ENCODE measurements around the gene NASP. TPM values are rescaled to one million over a fixed set of nuclear protein-coding genes. Genes with fewer than 3 reads are reported as not detected.

The NASP gene
- total and polyA plus RNA-seq, 2 of the 13 experiments (the other 11 are each of a cell fraction or from before 2014, with no cell fraction given), result 132 to 256 TPM

- peak; percentile 91 for TF ChIP-seq THAP9 (CRISPR knock-in tag; IDR thresholded peaks at IDR 0.05; ENCODE audit: borderline replicate concordance)
- TF ChIP-seq ZEB1 (IDR thresholded peaks at IDR 0.05; ENCODE audit: insufficient replicate concordance, low read depth), result no peak
- no peak for TF ChIP-seq SKI (IDR thresholded peaks at IDR 0.05; ENCODE audit: partially characterized antibody)
- 0 out of 2 replicates have a peak, but pooled peaks have one; percentile 11 for TF ChIP-seq ZNF83 (CRISPR knock-in tag; IDR thresholded peaks at IDR 0.05; ENCODE audit: borderline replicate concordance)
- no peak for TF ChIP-seq MATR3 (CRISPR knock-in tag; IDR thresholded peaks at IDR 0.05)
- no peak for TF ChIP-seq EEA1 (CRISPR knock-in tag; IDR thresholded peaks at IDR 0.05; ENCODE audit: borderline replicate concordance)
- no peak for TF ChIP-seq ARNT (IDR thresholded peaks at IDR 0.05)
- no peak for TF ChIP-seq ARNTL (CRISPR knock-in tag; IDR thresholded peaks at IDR 0.05)
- TF ChIP-seq ZBTB20 (CRISPR knock-in tag; IDR thresholded peaks at IDR 0.05; ENCODE audit: borderline replicate concordance, low read depth), result no peak
- TF ChIP-seq XBP1 (CRISPR knock-in tag; IDR thresholded peaks at IDR 0.05), result no peak
- no peak for TF ChIP-seq SOX6 (IDR thresholded peaks at IDR 0.05)
- TF ChIP-seq SOX6 (CRISPR knock-in tag; IDR thresholded peaks at IDR 0.05), result peak; percentile 46; the same call in 1 of the 2 replicates
- TF ChIP-seq GTF2F1 (IDR thresholded peaks at IDR 0.05; ENCODE audit: low read length), result no peak
- TF ChIP-seq ATF5 (CRISPR knock-in tag; IDR thresholded peaks at IDR 0.05; ENCODE audit: low read depth), result no peak
- TF ChIP-seq CREB3 (CRISPR knock-in tag; IDR thresholded peaks at IDR 0.05), result no peak
- peak; percentile 46; the same call in 1 of the 2 replicates for TF ChIP-seq SALL2 (CRISPR knock-in tag; IDR thresholded peaks at IDR 0.05)
- peak; percentile 40; the same call in 1 of the 2 replicates for TF ChIP-seq HDAC2 (CRISPR knock-in tag; IDR thresholded peaks at IDR 0.05)
- no peak for TF ChIP-seq ZNF143 (CRISPR knock-in tag; IDR thresholded peaks at IDR 0.05)
- TF ChIP-seq ZNF547 (CRISPR knock-in tag; IDR thresholded peaks at IDR 0.05), result no peak
- TF ChIP-seq CBX2 (IDR thresholded peaks at IDR 0.05; ENCODE audit: low read depth, low read length), result no peak
- TF ChIP-seq CBX2 (CRISPR knock-in tag; IDR thresholded peaks at IDR 0.05; ENCODE audit: low read depth), result no peak
- no peak for TF ChIP-seq SP140L (CRISPR knock-in tag; IDR thresholded peaks at IDR 0.05; ENCODE audit: borderline replicate concordance)
- TF ChIP-seq, protein P1, sequence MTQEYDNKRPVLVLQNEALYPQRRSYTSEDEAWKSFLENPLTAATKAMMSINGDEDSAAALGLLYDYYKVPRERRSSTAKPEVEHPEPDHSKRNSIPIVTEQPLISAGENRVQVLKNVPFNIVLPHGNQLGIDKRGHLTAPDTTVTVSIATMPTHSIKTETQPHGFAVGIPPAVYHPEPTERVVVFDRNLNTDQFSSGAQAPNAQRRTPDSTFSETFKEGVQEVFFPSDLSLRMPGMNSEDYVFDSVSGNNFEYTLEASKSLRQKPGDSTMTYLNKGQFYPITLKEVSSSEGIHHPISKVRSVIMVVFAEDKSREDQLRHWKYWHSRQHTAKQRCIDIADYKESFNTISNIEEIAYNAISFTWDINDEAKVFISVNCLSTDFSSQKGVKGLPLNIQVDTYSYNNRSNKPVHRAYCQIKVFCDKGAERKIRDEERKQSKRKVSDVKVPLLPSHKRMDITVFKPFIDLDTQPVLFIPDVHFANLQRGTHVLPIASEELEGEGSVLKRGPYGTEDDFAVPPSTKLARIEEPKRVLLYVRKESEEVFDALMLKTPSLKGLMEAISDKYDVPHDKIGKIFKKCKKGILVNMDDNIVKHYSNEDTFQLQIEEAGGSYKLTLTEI (CRISPR knock-in tag; conservative IDR thresholded peaks at IDR 0.05), result no peak
Observed at GRCh38 chr1:45584351-45585109, 689 bp downstream of the NASP start (continued).

Measured in HepG2 (cell line).